HEK293T (cell line): ENCODE data around the gene NOP53.
"Not testable (repeated sequence)": the region's sequence is repeated elsewhere in the genome, so short reads cannot be mapped to it uniquely, and the experiment has no call there.

Source experiments
- CTCF ChIA-PET: fragments of 350-600 bp; formaldehyde crosslinking; extraction: SDS; loops from one replicate; lab custom pipeline; 2021; ENCODE audit warnings: antibody characterized with exemption, inconsistent platforms; lab: Yijun Ruan, JAX
- POLR2A ChIA-PET: fragments of 350-600 bp; formaldehyde crosslinking; extraction: SDS; loops from one replicate; lab custom pipeline; 2020; ENCODE audit warnings: antibody characterized with exemption, inconsistent platforms; lab: Yijun Ruan, JAX
- DNase-seq: peaks from one replicate; pipeline ENCODE4 v3.0.0; 2012; ENCODE audit warnings: mixed read lengths; ENCODE audit errors: extremely low spot score
- ARNT ChIP-seq: fragments of 450-650 bp; IDR thresholded peaks from 2 replicates; pipeline ENCODE4 v1.6.1; 2017; ENCODE audit warnings: mild to moderate bottlenecking
- BHLHE40 ChIP-seq: fragments of 450-650 bp; IDR thresholded peaks from 2 replicates; pipeline ENCODE4 v1.6.1; 2016; ENCODE audit warnings: mild to moderate bottlenecking, moderate library complexity, borderline replicate concordance
- CTBP1 ChIP-seq: fragments of 450-650 bp; IDR thresholded peaks from 2 replicates; pipeline ENCODE4 v1.6.1; 2016; ENCODE audit warnings: borderline replicate concordance
- ELF4 ChIP-seq: fragments of 450-650 bp; IDR thresholded peaks from 2 replicates; pipeline ENCODE4 v1.6.1; 2017; ENCODE audit warnings: antibody characterized with exemption
- FOXA1 ChIP-seq: fragments of 450-650 bp; IDR thresholded peaks from 2 replicates; pipeline ENCODE4 v1.6.1; 2016; ENCODE audit warnings: mild to moderate bottlenecking
- FOXK2 ChIP-seq: fragments of 450-650 bp; IDR thresholded peaks from 2 replicates; pipeline ENCODE4 v1.6.1; 2016; ENCODE audit warnings: mild to moderate bottlenecking
- FOXM1 ChIP-seq: fragments of 450-650 bp; IDR thresholded peaks from 2 replicates; pipeline ENCODE4 v1.6.1; 2017; ENCODE audit warnings: mild to moderate bottlenecking, borderline replicate concordance
- HDGF ChIP-seq: fragments of 450-650 bp; IDR thresholded peaks from 2 replicates; pipeline ENCODE4 v1.6.1; 2017; ENCODE audit warnings: antibody characterized with exemption, borderline replicate concordance
- L3MBTL2 ChIP-seq: fragments of 450-650 bp; conservative IDR thresholded peaks from 2 replicates; pipeline ENCODE4 v1.6.1; 2016; ENCODE audit warnings: mild to moderate bottlenecking
- LEF1 ChIP-seq: fragments of 450-650 bp; IDR thresholded peaks from 2 replicates; pipeline ENCODE4 v1.6.1; 2017; ENCODE audit warnings: mild to moderate bottlenecking, borderline replicate concordance
- NFRKB ChIP-seq: fragments of 450-650 bp; IDR thresholded peaks from 2 replicates; pipeline ENCODE4 v1.6.1; 2016; ENCODE audit warnings: mild to moderate bottlenecking, moderate library complexity
- SP1 ChIP-seq: fragments of 450-650 bp; IDR thresholded peaks from 2 replicates; pipeline ENCODE4 v1.6.1; 2017
- SUZ12 ChIP-seq: fragments of 450-650 bp; IDR thresholded peaks from 2 replicates; pipeline ENCODE4 v1.6.1; 2016; ENCODE audit warnings: mild to moderate bottlenecking
- TARDBP ChIP-seq: fragments of 450-650 bp; IDR thresholded peaks from 2 replicates; pipeline ENCODE4 v1.6.1; 2016
- ZNF384 ChIP-seq: fragments of 450-650 bp; IDR thresholded peaks from 2 replicates; pipeline ENCODE4 v1.6.1; 2016
- TF ChIP-seq, protein P1 (sequence below): fragments of 450-650 bp; IDR thresholded peaks from 2 replicates; pipeline ENCODE4 v1.6.1; 2016

NOP53 gene

DNA sequence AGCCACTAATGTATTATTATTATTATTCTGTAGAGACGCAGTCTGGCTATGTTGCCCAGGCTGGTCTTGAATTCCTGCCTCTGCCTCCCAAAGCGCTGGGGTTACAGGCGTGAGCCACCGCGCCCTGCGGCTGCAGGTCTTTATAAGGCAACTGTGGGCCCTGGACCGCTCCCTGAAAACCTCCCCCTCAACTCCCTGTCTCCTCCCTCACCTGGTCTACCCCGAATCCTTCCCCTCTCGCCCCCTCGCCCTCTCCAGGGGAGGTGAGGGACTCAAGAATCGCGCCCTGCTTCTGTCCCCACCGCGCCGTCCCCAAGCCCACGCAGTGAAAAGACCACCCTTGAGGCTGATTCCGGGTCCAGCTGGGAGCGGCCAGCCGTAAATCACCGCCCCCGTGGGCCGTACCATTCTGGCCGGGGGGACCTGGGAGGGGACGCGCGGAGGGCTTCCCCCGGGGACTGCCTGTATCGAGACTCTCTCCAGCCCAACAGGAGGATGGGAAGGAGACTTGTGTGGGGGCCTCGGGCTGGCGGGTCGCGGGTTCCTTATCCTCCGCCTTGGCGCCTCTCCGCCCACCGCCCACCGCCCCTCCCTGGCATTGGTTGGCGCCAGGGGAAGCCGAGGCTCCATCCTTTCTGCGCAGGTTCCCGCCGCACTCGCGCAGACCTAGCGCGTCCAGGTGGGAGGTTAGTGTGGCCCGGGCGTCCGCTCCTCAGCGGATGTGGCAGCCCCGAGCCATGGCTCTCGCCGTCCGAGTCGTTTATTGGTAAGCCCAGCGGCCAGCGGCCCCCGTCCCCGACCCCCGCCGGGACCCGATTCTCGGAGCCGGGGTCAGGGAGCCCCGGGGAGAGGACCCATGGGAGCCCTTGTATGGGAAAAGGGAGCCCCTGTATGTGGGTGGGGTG lies 33.0 kb downstream of the NOP53 start, which contains the start of gene SELENOW:
Gene SELENOW (plus strand): TSS at position 655 of the 905 bp plus-strand sequence. CDS start 83 bp downstream, at position 738.
- POLR2A ChIA-PET: interaction anchor here (0.9 kb wide), 1 partner anchor 11 kb away, joined by 3 read pairs; no protein-coding TSS in a partner anchor
- CTCF ChIA-PET: no interaction called here
- TF ChIP-seq ZNF384 (no peak), L3MBTL2 (no peak), NFRKB (no peak), SUZ12 (no peak), TARDBP (no peak), SP1 (peak; percentile 95), FOXM1 (no peak; the same call in 1 of the 2 replicates), CTBP1 (no peak), LEF1 (no peak; the same call in 1 of the 2 replicates), ARNT (no peak), BHLHE40 (peak; percentile 89), FOXK2 (no peak), HDGF (no peak), ELF4 (peak; percentile 56), FOXA1 (no peak)
- TF ChIP-seq, protein P1, sequence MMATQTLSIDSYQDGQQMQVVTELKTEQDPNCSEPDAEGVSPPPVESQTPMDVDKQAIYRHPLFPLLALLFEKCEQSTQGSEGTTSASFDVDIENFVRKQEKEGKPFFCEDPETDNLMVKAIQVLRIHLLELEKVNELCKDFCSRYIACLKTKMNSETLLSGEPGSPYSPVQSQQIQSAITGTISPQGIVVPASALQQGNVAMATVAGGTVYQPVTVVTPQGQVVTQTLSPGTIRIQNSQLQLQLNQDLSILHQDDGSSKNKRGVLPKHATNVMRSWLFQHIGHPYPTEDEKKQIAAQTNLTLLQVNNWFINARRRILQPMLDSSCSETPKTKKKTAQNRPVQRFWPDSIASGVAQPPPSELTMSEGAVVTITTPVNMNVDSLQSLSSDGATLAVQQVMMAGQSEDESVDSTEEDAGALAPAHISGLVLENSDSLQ: peak; percentile 97
- DNase-seq: peak; percentile 90

DNA sequence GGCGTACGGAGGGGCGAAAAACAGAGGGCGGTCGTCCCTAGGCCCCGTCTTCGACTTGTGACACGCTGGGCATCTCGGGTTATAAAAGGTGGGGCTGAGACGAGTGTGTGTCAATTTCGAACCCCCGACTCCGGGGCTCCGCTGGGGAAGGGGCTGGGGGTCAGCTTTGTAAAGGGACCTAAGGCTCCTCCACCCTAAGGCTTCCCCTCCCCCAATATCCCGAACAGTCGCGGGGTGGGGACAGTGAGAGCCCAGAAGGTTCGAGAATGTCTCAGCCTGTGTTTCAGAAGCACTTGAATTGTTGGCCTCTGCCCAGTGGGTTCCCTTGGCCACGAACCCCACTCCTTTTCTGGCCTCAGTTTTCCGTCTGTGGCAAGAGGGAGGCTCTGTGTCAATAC lies 33.6 kb downstream of the NOP53 start:
- TF ChIP-seq SP1 (no peak), FOXK2 (no peak), SUZ12 (no peak)
- ChIA-PET POLR2A (no interaction called here), CTCF (no interaction called here)
- DNase-seq: no peak

DNA sequence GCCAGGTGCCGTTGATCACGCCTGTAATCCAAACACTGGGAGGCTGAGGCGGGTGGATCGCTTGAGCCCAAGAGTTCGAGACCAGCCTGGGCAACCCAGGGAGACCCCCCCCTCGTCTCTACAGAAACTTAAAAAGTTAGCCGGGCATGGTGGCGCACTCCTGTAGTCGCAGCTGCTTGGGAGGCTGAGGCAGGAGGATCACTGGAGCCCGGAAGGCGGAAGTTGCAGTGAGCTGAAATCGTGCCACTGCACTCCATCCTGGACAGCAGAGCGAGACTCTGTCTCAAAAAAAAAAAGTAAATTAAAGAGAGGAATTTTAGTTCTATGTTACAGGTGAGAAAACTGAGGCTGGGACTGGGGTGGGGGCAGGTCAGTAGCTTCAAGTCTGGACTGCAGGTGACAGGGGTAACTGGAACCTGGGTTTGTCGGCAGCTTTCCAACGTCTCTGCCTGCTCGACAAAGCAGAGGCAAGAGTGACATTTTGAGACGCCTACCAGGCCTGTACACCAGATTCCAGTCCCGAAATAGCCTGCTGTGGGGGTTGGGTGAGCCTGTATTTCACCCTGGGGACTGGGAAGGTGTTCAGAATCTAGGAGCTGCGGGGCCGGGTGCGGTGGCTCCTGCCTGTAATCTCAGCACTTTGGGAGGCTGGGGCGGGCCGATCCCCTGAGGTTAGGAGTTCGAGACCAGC lies 34.3 kb downstream of the NOP53 start:
- TF ChIP-seq SP1: no peak
- ChIA-PET POLR2A (no interaction called here), CTCF (interaction anchor here (0.7 kb wide), 1 partner anchor 10 kb away, joined by 3 read pairs; no protein-coding TSS in a partner anchor)
- no peak for DNase-seq

DNA sequence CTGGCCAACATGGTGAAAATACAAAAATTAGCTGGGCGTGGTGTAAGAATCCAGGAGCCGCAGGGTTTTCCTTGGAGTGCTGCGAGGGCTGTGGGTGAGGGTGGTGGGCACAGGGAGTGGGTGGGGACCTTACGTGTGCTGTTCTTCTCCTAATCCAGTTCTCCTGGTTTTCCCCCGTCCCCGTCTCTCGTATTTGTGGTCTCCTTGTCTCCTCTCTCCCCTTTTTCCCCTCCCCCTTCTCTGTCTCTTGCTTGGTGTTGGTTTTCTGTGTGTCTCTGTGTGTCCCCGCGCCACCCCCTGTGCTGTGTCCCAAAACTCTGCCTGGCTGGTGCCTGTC lies 34.8 kb downstream of the NOP53 start:
- CTCF ChIA-PET: interaction anchor here (0.7 kb wide), 1 partner anchor 9 kb away, joined by 3 read pairs; no protein-coding TSS in a partner anchor
- POLR2A ChIA-PET: no interaction called here
- DNase-seq: no peak
- TF ChIP-seq SUZ12: no peak
- no peak for TF ChIP-seq LEF1
- no peak for TF ChIP-seq FOXA1
- no peak for TF ChIP-seq FOXK2
- TF ChIP-seq HDGF: no peak
- TF ChIP-seq, protein P1: no peak
- no peak for TF ChIP-seq ELF4
- no peak for TF ChIP-seq ARNT
- TF ChIP-seq SP1: no peak
- TF ChIP-seq TARDBP: no peak
- no peak for TF ChIP-seq L3MBTL2
- TF ChIP-seq NFRKB: no peak
- TF ChIP-seq BHLHE40: no peak
- no peak for TF ChIP-seq ZNF384
- TF ChIP-seq FOXM1: no peak
- no peak for TF ChIP-seq CTBP1

DNA sequence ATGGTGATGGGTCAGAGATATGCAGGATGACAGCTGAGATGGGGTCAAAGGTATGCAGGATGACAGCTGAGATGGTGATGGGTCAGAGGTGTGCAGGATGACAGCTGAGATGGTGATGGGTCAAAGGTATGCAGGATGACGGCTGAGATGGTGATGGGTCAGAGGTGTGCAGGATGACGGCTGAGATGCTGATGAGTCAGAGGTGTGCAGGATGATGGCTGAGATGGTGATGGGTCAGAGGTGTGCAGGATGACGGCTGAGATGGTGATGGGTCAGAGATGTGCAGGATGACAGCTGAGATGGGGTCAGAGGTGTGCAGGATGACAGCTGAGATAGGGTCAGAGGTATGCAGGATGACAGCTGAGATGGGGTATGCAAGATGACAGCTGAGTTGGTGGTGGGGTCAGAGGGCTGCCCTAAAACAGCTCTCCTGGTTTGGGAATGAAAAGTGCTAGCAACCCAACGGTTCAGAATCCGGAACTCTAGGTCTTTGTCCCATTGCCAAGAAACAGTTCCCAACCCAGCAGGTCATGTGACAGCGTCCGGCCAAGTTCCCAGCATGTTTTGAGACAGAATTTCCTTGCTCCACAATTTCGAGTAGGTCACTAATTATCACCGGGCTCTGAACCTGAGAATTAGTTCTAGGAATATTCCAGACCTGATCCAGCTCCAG lies 36.4 kb downstream of the NOP53 start:
- TF ChIP-seq NFRKB (no peak), FOXM1 (no peak), HDGF (no peak), FOXA1 (no peak), SUZ12 (no peak)
- DNase-seq: no peak
- CTCF ChIA-PET: interaction anchor here (0.8 kb wide), 1 partner anchor 16 kb away, joined by 5 read pairs; no protein-coding TSS in a partner anchor
- POLR2A ChIA-PET: no interaction called here

DNA sequence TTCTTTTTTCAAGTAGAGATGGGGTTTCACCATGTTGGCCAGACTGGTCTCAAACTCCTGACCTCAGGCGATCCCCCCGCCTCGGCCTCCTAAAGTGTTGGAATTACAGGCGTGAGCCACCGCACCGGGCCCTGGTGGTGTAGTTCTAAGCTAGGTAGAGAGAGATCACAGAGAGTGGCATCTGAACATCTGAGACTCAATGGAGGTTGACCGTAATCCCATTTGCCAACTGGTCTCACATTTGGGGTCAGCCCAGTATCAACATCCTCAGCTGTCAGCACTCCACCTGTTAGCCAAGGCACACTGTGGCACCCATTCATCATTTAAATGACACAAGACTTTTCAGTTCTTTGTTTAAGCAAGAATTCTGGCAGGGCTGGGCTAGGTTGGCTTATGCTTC lies 41.2 kb downstream of the NOP53 start:
- ChIA-PET CTCF (interaction anchor here (3.5 kb wide), 1 partner anchor 21 kb away, joined by 15 read pairs; no protein-coding TSS in a partner anchor), POLR2A (no interaction called here)
- no peak for DNase-seq
- TF ChIP-seq BHLHE40 (no peak), SUZ12 (no peak), SP1 (no peak), L3MBTL2 (no peak), FOXM1 (no peak), ELF4 (no peak), HDGF (no peak), FOXA1 (no peak), ARNT (no peak), NFRKB (no peak), CTBP1 (no peak), LEF1 (no peak), FOXK2 (no peak), TARDBP (no peak), ZNF384 (no peak)
- TF ChIP-seq, protein P1: no peak

DNA sequence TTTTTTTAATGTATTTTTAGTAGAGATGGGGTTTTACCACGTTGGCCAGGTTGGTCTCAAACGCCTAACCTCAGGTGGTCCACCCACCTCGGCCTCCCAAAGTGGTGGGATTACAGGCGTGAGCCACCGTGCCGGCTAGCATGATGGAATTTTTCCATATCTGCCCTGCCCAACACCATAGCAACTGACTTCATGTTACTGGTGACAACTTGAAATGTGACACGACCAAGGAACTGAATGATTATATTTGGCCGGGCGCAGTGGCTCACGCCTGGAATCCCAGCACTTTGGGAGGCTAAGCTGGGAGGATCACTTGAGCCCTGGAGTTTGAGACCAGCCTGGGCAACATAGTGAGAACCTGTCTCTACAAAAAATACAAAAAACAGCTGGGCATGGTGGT lies 42.0 kb downstream of the NOP53 start:
- DNase-seq, POLR2A ChIA-PET: not testable (repeated sequence)
- CTCF ChIA-PET: interaction anchor here (3.5 kb wide), 1 partner anchor 22 kb away, joined by 15 read pairs; no protein-coding TSS in a partner anchor

DNA sequence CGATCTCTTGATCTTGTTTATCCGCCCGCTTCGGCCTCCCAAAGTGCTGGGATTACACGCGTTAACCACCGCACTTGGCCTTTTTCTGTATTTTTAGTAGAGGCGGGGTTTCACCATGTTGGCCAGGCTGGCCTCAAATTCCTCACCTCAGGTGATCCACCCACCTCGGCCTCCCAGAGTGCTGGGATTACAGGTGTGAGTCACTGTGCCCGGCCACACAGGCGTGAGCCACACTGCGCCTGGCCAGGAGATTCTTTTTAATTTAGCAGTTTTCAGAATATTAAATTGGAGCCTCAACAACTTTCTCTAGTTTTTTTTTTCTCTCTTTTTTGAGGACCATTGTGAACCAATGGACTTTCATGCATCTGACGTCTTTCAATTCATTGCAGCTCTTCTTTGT lies 44.5 kb downstream of the NOP53 start:
- DNase-seq, POLR2A ChIA-PET: not testable (repeated sequence)
- CTCF ChIA-PET: interaction anchor here (1.0 to 3.5 kb wide), 2 partner anchors 10 to 24 kb away, joined by 3 to 15 read pairs; no protein-coding TSS in a partner anchor
